WI38 (cell line): ENCODE results near the gene THUMPD3.

Experiments
- H3K4me3 ChIP-seq: 2 replicates; pipeline ENCODE4 v1.5.1; 2011; ENCODE audit warnings: low read depth, mild to moderate bottlenecking, control low read depth, low read length
- TF ChIP-seq, protein P1 (sequence below): IDR thresholded peaks from 2 replicates; pipeline ENCODE4 v1.5.1; 2012; ENCODE audit warnings: low read depth, mild to moderate bottlenecking, control low read depth, low read length

THUMPD3 gene

DNA sequence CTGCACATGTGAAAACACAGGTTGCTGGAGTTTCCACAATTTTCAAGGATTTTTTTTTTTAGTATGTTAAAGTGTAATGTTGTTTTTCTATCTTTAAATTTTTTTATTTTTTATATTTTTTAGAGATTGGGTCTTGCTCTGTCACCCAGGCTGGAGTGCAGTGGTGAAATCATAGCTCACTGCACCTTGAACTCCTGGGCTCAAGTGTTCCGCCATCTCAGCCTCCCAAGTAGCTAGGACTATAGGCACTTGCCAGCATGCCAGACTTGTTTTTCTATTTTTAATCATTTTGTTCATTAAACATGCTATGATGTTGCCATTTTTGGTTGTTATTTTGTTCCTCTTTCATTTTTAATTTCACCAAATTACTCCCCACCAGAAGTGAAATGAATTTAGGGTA is 16.7 kb upstream of the THUMPD3 start:
- TF ChIP-seq, protein P1, sequence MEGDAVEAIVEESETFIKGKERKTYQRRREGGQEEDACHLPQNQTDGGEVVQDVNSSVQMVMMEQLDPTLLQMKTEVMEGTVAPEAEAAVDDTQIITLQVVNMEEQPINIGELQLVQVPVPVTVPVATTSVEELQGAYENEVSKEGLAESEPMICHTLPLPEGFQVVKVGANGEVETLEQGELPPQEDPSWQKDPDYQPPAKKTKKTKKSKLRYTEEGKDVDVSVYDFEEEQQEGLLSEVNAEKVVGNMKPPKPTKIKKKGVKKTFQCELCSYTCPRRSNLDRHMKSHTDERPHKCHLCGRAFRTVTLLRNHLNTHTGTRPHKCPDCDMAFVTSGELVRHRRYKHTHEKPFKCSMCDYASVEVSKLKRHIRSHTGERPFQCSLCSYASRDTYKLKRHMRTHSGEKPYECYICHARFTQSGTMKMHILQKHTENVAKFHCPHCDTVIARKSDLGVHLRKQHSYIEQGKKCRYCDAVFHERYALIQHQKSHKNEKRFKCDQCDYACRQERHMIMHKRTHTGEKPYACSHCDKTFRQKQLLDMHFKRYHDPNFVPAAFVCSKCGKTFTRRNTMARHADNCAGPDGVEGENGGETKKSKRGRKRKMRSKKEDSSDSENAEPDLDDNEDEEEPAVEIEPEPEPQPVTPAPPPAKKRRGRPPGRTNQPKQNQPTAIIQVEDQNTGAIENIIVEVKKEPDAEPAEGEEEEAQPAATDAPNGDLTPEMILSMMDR = no peak
- no peak overlapping the region for H3K4me3 ChIP-seq

DNA sequence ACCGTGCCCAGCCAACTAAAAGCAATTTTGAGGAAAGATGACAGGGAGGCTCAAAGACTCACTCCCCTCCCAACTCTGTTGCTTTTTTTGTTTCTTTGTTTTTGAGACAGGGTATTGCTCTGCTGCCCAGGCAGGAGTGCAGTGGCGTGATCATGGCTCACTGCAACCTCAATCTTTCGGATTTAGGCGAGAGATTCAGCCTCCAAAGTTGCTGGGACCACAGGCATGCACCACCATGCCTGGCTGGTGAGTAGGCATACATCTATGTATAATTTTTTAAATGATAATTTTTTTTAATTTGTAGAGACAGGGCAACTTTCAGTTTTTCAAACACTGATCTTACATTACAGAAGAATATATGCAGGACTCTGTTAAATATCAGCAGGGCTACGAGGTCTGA is 15.8 kb upstream of the THUMPD3 start:
- H3K4me3 ChIP-seq = no peak overlapping the region
- TF ChIP-seq, protein P1 = no peak

DNA sequence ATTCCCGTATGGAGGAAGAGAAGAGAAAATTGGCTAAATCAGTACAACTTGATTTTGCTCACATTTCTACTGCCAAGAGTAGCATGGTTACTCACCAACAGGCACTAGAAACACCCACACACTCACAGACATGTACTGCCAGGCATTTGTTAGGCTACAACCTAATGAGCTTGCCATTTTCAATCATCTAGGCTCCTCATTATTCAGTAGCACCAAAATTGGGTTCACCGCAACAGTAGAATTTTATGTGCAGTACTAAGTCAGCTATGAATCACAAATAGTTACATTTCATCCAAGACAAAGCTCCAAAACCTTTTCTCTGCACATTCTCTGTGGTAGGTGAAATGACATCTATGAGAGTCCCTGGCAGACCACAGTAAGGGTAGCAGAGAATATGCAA is 15.0 kb upstream of the THUMPD3 start:
- H3K4me3 ChIP-seq = no peak overlapping the region
- TF ChIP-seq, protein P1 = no peak

DNA sequence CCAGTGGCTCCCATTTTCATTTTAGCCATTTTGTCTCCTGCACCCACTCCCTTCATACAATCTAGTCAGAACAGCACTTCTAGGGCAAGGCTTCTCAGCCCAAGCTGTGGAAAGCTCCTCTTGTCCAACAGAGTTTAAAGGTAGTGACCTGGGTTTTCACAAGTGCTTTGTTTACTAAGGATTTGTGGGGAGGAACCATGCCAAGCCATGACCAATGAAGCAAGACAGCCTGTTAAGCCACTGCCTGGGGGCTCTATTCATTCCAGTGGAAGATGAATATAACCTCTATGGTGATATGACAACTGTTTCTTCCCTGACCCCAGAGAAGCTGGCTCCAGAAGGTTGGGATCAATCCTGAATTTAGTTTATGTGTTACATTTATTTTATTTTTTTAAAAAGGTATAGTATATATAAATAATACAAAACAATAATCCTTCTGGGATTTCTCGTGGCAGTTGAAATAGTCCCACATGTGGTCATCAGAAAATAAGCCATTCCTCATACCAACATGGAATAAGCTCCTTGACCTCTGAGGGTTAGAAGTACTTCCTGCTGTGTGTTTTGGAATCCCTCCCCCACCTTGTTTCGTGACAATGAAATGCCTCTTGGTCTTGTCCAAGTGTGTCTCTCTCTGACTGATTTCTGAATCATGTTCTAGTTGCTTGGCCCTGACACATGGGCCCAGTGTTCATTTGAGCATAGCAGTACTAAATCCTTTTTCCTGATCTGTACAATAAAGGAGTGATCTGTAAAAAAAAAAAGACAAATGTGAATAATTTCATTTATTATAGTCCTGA is 13.3 kb upstream of the THUMPD3 start:
- H3K4me3 ChIP-seq = no peak overlapping the region
- TF ChIP-seq, protein P1 = no peak

GRCh38 chr3:9351709-9352126 is 11.1 kb upstream of the THUMPD3 start:
- H3K4me3 ChIP-seq = no peak overlapping the region

GRCh38 chr3:9352917-9353752 is 9.7 kb upstream of the THUMPD3 start:
- TF ChIP-seq, protein P1 = peak; percentile 88
- no peak overlapping the region for H3K4me3 ChIP-seq

More at GRCh38 chr3:9351709-9352126, 11.1 kb upstream of the THUMPD3 start:
- TF ChIP-seq, protein P1 = no peak
